IMR-90 (cell line): Measurements from ENCODE around the gene QPRT. TPM values are rescaled to one million over a fixed set of nuclear protein-coding genes. Genes with fewer than 3 reads are reported as not detected.

Experiments
- ATAC-seq: fragments of 200-7000 bp; cut with Tn5 transposase; 2 replicates; pipeline ENCODE4 v1.9.1; 2020; ENCODE audit warnings: low read depth, mild to moderate bottlenecking, moderate library complexity
- BruUV-seq: library from RNA; stranded (reverse); fragments of 400-500 nt; replicated peaks from 2 replicates; lab custom pipeline; 2021; lab: Mats Ljungman, UMichigan
- CTCF ChIA-PET: fragments of 300-600 bp; formaldehyde crosslinking; extraction: SDS; loops from one replicate; lab custom pipeline; 2021; ENCODE audit warnings: antibody characterized with exemption; lab: Yijun Ruan, JAX
- POLR2A ChIA-PET: fragments of 300-600 bp; sonication (Branson Sonifier 250); formaldehyde crosslinking; loops from one replicate; lab custom pipeline; 2022; ENCODE audit warnings: antibody characterized with exemption; ENCODE audit not compliant: unreplicated experiment; lab: Charles Lee
- DNase-seq: peaks from one replicate; pipeline ENCODE4 v3.0.0; 2013
- H2AFZ ChIP-seq: replicated peaks from 2 replicates; pipeline ENCODE3; 2013; ENCODE audit warnings: low read length, mild to moderate bottlenecking; ENCODE audit not compliant: poor library complexity
- H2AK5ac ChIP-seq: 2 replicates; pipeline ENCODE4 v1.6.1; 2013; ENCODE audit warnings: low read depth, low read length, inconsistent platforms
- H2AK9ac ChIP-seq: replicated peaks from 2 replicates; pipeline ENCODE3; 2013; ENCODE audit warnings: mild to moderate bottlenecking, low read depth, low read length, moderate library complexity; ENCODE audit not compliant: poor library complexity
- H2BK120ac ChIP-seq: 2 replicates; pipeline ENCODE4 v1.6.1; 2013; ENCODE audit warnings: low read depth, low read length, inconsistent platforms
- H2BK15ac ChIP-seq: 3 replicates; pipeline ENCODE4 v1.6.1; 2013; ENCODE audit warnings: low read depth, low read length, inconsistent platforms
- H2BK20ac ChIP-seq: 2 replicates; pipeline ENCODE4 v1.6.1; 2013; ENCODE audit warnings: low read depth, mild to moderate bottlenecking, inconsistent platforms, low read length, moderate library complexity
- H2BK5ac ChIP-seq: 2 replicates; pipeline ENCODE4 v1.6.1; 2013; ENCODE audit warnings: mild to moderate bottlenecking, low read depth, low read length, inconsistent platforms; ENCODE audit not compliant: poor library complexity, severe bottlenecking
- H3K14ac ChIP-seq: replicated peaks from 2 replicates; pipeline ENCODE4 v1.6.1; 2013; ENCODE audit warnings: low read depth, low read length, inconsistent platforms
- H3K18ac ChIP-seq: 2 replicates; pipeline ENCODE4 v1.6.1; 2013; ENCODE audit warnings: low read depth, low read length, control low read depth
- H3K23ac ChIP-seq: 2 replicates; pipeline ENCODE4 v1.6.1; 2013; ENCODE audit warnings: low read depth, low read length, inconsistent platforms
- H3K27ac ChIP-seq: 2 replicates; pipeline ENCODE4 v1.5.1; 2013; ENCODE audit warnings: mild to moderate bottlenecking, control low read depth, low read length; ENCODE audit not compliant: insufficient read depth
- H3K27me3 ChIP-seq: 2 replicates; pipeline ENCODE4 v1.6.1; 2013; ENCODE audit warnings: low read length; ENCODE audit not compliant: control insufficient read depth, insufficient read depth
- H3K36me3 ChIP-seq: 2 replicates; pipeline ENCODE4 v1.6.1; 2013; ENCODE audit warnings: low read length, mixed read lengths; ENCODE audit not compliant: control insufficient read depth, insufficient read depth
- H3K4ac ChIP-seq: 2 replicates; pipeline ENCODE4 v1.6.1; 2013; ENCODE audit warnings: low read depth, low read length, inconsistent platforms
- H3K4me1 ChIP-seq: 2 replicates; pipeline ENCODE4 v1.6.1; 2013; ENCODE audit warnings: low read length, mixed read lengths; ENCODE audit not compliant: control insufficient read depth, insufficient read depth
- H3K4me2 ChIP-seq: 2 replicates; pipeline ENCODE4 v1.6.1; 2013; ENCODE audit warnings: low read depth, mild to moderate bottlenecking, control low read depth, low read length, moderate library complexity
- H3K4me3 ChIP-seq: 2 replicates; pipeline ENCODE4 v1.5.1; 2013; ENCODE audit warnings: low read depth, mild to moderate bottlenecking, control low read depth, low read length, moderate library complexity; ENCODE audit not compliant: insufficient read depth
- H3K56ac ChIP-seq: 2 replicates; pipeline ENCODE4 v1.6.1; 2013; ENCODE audit warnings: low read length, inconsistent platforms; ENCODE audit not compliant: insufficient read depth; ENCODE audit errors: extremely low read depth
- H3K79me1 ChIP-seq, 2 experiments: 2 replicates each; pipeline ENCODE4 v1.6.1; 2013; ENCODE audit warnings: low read length in 2 of 2, inconsistent platforms in 1 of 2, low read depth in 1 of 2
- H3K9ac ChIP-seq: 2 replicates; pipeline ENCODE4 v1.6.1; 2013; ENCODE audit warnings: low read depth, low read length, control low read depth
- H3K9me1 ChIP-seq: 2 replicates; pipeline ENCODE4 v1.6.1; 2013; ENCODE audit warnings: low read length, inconsistent platforms; ENCODE audit not compliant: insufficient read depth
- H3K9me3 ChIP-seq: 2 replicates; pipeline ENCODE4 v1.6.1; 2013; ENCODE audit warnings: low read length; ENCODE audit not compliant: control insufficient read depth, insufficient read depth
- H4K20me1 ChIP-seq: 2 replicates; pipeline ENCODE4 v1.6.1; 2013; ENCODE audit warnings: low read length, inconsistent platforms; ENCODE audit not compliant: insufficient read depth
- H4K5ac ChIP-seq: 2 replicates; pipeline ENCODE4 v1.6.1; 2013; ENCODE audit warnings: mild to moderate bottlenecking, low read depth, low read length, control low read depth
- H4K8ac ChIP-seq, 2 experiments: 2 replicates each; pipeline ENCODE4 v1.6.1; 2013; ENCODE audit warnings: low read depth in 2 of 2, low read length in 2 of 2, control low read depth in 1 of 2, inconsistent platforms in 1 of 2
- H4K91ac ChIP-seq: 2 replicates; pipeline ENCODE4 v1.6.1; 2013; ENCODE audit warnings: low read depth, low read length, inconsistent platforms; ENCODE audit not compliant: insufficient read depth
- BHLHE40 ChIP-seq: fragments of 150-350 bp; IDR thresholded peaks from 2 replicates; pipeline ENCODE4 v1.6.1; 2016; ENCODE audit warnings: mild to moderate bottlenecking, low read depth, low read length
- CEBPB ChIP-seq: IDR thresholded peaks from 2 replicates; pipeline ENCODE4 v1.6.1; 2012; ENCODE audit warnings: low read depth, low read length, improper control_type of control experiment
- CHD1 ChIP-seq: IDR thresholded peaks from 2 replicates; pipeline ENCODE4 v1.6.1; 2012; ENCODE audit warnings: low read depth, low read length, improper control_type of control experiment
- CTCF ChIP-seq: conservative IDR thresholded peaks from 2 replicates; pipeline ENCODE4 v1.5.1; 2012; ENCODE audit warnings: mild to moderate bottlenecking, low read depth, low read length, improper control_type of control experiment
- ELK1 ChIP-seq: fragments of 150-350 bp; IDR thresholded peaks from 2 replicates; pipeline ENCODE4 v1.6.1; 2016; ENCODE audit warnings: low read depth, mild to moderate bottlenecking, low read length, moderate library complexity, borderline replicate concordance
- FOS ChIP-seq: fragments of 150-350 bp; IDR thresholded peaks from 2 replicates; pipeline ENCODE4 v1.6.1; 2016; ENCODE audit warnings: low read depth, low read length
- MAFK ChIP-seq: IDR thresholded peaks from 2 replicates; pipeline ENCODE4 v1.6.1; 2012; ENCODE audit warnings: low read depth, low read length, improper control_type of control experiment
- MAZ ChIP-seq: IDR thresholded peaks from 2 replicates; pipeline ENCODE4 v1.6.1; 2012; ENCODE audit warnings: low read depth, mild to moderate bottlenecking, low read length, improper control_type of control experiment, moderate library complexity, borderline replicate concordance
- MXI1 ChIP-seq: IDR thresholded peaks from 2 replicates; pipeline ENCODE4 v1.6.1; 2012; ENCODE audit warnings: low read depth, mild to moderate bottlenecking, low read length, moderate library complexity, borderline replicate concordance
- NFE2L2 ChIP-seq: fragments of 150-350 bp; IDR thresholded peaks from 2 replicates; pipeline ENCODE4 v1.6.1; 2016; ENCODE audit warnings: low read depth, mild to moderate bottlenecking, low read length
- POLR2A ChIP-seq: IDR thresholded peaks from 2 replicates; pipeline ENCODE4 v1.6.1; 2012; ENCODE audit warnings: mild to moderate bottlenecking, low read depth, low read length
- RAD21 ChIP-seq: IDR thresholded peaks from 2 replicates; pipeline ENCODE4 v1.6.1; 2012; ENCODE audit warnings: low read length, improper control_type of control experiment
- RCOR1 ChIP-seq: IDR thresholded peaks from 2 replicates; pipeline ENCODE4 v1.6.1; 2012; ENCODE audit warnings: mild to moderate bottlenecking, low read length, improper control_type of control experiment; ENCODE audit not compliant: insufficient replicate concordance
- RFX5 ChIP-seq: IDR thresholded peaks from 2 replicates; pipeline ENCODE4 v1.8.0; 2012; ENCODE audit warnings: low read depth, mild to moderate bottlenecking, low read length, moderate library complexity
- SMC3 ChIP-seq: fragments of 150-350 bp; IDR thresholded peaks from 2 replicates; pipeline ENCODE4 v1.6.1; 2016; ENCODE audit warnings: low read depth, mild to moderate bottlenecking, antibody characterized with exemption, low read length, moderate library complexity
- USF2 ChIP-seq: fragments of 150-350 bp; IDR thresholded peaks from 2 replicates; pipeline ENCODE4 v1.6.1; 2017; ENCODE audit warnings: mild to moderate bottlenecking, antibody characterized with exemption, low read length, low read depth
- WGBS, 2 experiments: methylation state at CpG; one replicate each; pipeline versions ENCODE4 v1.1.5 to v1.1.7; 2013; ENCODE audit warnings: missing lambda C conversion rate in 2 of 2; ENCODE audit not compliant: insufficient read length in 1 of 2; ENCODE audit errors: extremely low coverage in 2 of 2; 5-methylcytosine and 5-hydroxymethylcytosine counted together
- dilution Hi-C: fragments of 300-500 bp; cut with HindIII; formaldehyde crosslinking; loops from one replicate; pipeline ENCODE4 v1.14.3; 2018; ENCODE audit warnings: low sequenced_read_pairs; ENCODE audit not compliant: unreplicated experiment
- in situ Hi-C: fragments of 300-500 bp; cut with MboI; formaldehyde crosslinking; loops from 3 replicates; pipeline ENCODE4 v1.14.3; 2019; ENCODE audit warnings: low sequenced_read_pairs, inconsistent platforms, mixed read lengths
- intact Hi-C: fragments of 100-400 bp; cut with micrococcal nuclease; formaldehyde crosslinking; loops from 2 replicates; pipeline ENCODE4 v1.10.0; 2022
- polyA plus RNA-seq, 3 experiments: library from polyadenylated mRNA; depleted of rRNA; stranded (reverse); fragments of >200 nt; gene quantifications; 2 replicates each; pipeline ENCODE4 v1.2.3, GENCODE V29; 2012; ENCODE audit warnings: low replicate concordance in 1 of 3
- total RNA-seq: library from RNA; depleted of rRNA; stranded (reverse); fragments of >200 nt; gene quantifications from 2 replicates; pipeline ENCODE4 v1.2.3, GENCODE V29; 2012

The QPRT gene
- total and polyA plus RNA-seq, 2 of the 4 experiments (the other 2 are of a cell fraction), result 3.4 to 6.3 TPM

- Histone ChIP-seq H4K8ac (no peak overlapping the region), H3K27me3 (peaks cover 24% of the 10 kb centered on the region), H3K9me1 (no peaks in the 10 kb centered on the region), H2AK9ac (no peak overlapping the region), H2BK120ac (no peak overlapping the region), H3K27ac (no peak overlapping the region), H3K14ac (no peak overlapping the region), H2AFZ (no peak overlapping the region), H3K4ac (no peak overlapping the region), H4K20me1 (no peaks in the 10 kb centered on the region), H3K9me3 (no peaks in the 10 kb centered on the region), H4K5ac (no peak overlapping the region), H3K23ac (no peak overlapping the region), H4K91ac (no peak overlapping the region), H2AK5ac (no peak overlapping the region), H3K4me2 (no peak overlapping the region), H3K56ac (no peak overlapping the region), H3K36me3 (no peaks in the 10 kb centered on the region), H3K4me3 (no peak overlapping the region), H3K79me1 (no peaks in the 10 kb centered on the region), H3K4me1 (no peaks in the 10 kb centered on the region), H3K9ac (no peak overlapping the region), H2BK20ac (no peak overlapping the region), H3K18ac (no peak overlapping the region), H2BK15ac (no peak overlapping the region), H2BK5ac (no peak overlapping the region)
- no TSS peak for BruUV-seq
- POLR2A ChIA-PET, result no interaction called here
- dilution Hi-C loops, result no loop called here
- intact Hi-C loops, result no loop called here
- CTCF ChIA-PET, result no interaction called here
- DNase-seq (no peak), ATAC-seq (no peak)
- in situ Hi-C loops, result no loop called here
- WGBS, 2 experiments, result 97% methylated on average over 6 of the region's 20 CpGs; no CpG with 5 or more reads in 1 of the 2 experiments
- no peak for TF ChIP-seq FOS
- no peak for TF ChIP-seq POLR2A
- no peak for TF ChIP-seq MAFK
- no peak for TF ChIP-seq NFE2L2
- TF ChIP-seq CTCF, result no peak
- TF ChIP-seq RAD21, result no peak
- no peak for TF ChIP-seq MXI1
- no peak for TF ChIP-seq SMC3
- no peak for TF ChIP-seq BHLHE40
- no peak for TF ChIP-seq CHD1
- TF ChIP-seq RCOR1, result no peak
- TF ChIP-seq CEBPB, result no peak
- no peak for TF ChIP-seq MAZ
- no peak for TF ChIP-seq RFX5
- TF ChIP-seq USF2, result no peak
- no peak for TF ChIP-seq ELK1
Observed at GRCh38 chr16:29744541-29745101, 65.6 kb downstream of the QPRT start.
